Ascending aorta (tissue), 2 donors: ENCODE data around the gene HINFP. TPM values are rescaled to one million over a fixed set of nuclear protein-coding genes. Genes with fewer than 3 reads are reported as not detected.

Source experiments
- DNase-seq, 2 donors: peaks; one replicate each; pipeline ENCODE4 v3.0.0-alpha.2; 2019; ENCODE audit warnings: low spot score in 2 of 2
- H3K27ac ChIP-seq, 2 donors: fragments of 200-600 bp; sonication (generic); one replicate each; pipeline ENCODE4 v1.5.1; 2016 to 2017; ENCODE audit warnings: mild to moderate bottlenecking in 1 of 2
- H3K27me3 ChIP-seq: fragments of 200-600 bp; sonication (generic); one replicate; pipeline ENCODE4 v1.5.1; 2017
- H3K36me3 ChIP-seq, 2 donors: fragments of 200-600 bp; sonication (generic); one replicate each; pipeline ENCODE4 v1.5.1; 2016
- H3K4me1 ChIP-seq, 2 donors: fragments of 200-600 bp; sonication (generic); one replicate each; pipeline ENCODE4 v1.5.1; 2016 to 2017; ENCODE audit warnings: mild to moderate bottlenecking in 1 of 2
- H3K4me3 ChIP-seq, 2 donors: fragments of 200-600 bp; sonication (generic); one replicate each; pipeline ENCODE4 v1.5.1; 2016 to 2017; ENCODE audit warnings: mild to moderate bottlenecking in 1 of 2
- H3K9me3 ChIP-seq, 2 donors: fragments of 200-600 bp; sonication (generic); one replicate each; pipeline ENCODE4 v1.5.1; 2016
- CTCF ChIP-seq, 3 experiments: fragments of 200-600 bp in 2 of 3; fragments of 450-650 bp in 1 of 3; sonication (generic) in 2 of 3; IDR thresholded peaks; one replicate each; pipeline ENCODE4 v1.5.1; 2016 to 2019; ENCODE audit warnings: antibody characterized with exemption in 3 of 3, mild to moderate bottlenecking in 1 of 3, moderate library complexity in 1 of 3
- intact Hi-C: fragments of 100-400 bp; cut with DNase I; formaldehyde crosslinking; loops from one replicate; pipeline ENCODE4 v1.15.1; 2023
- total RNA-seq: library from RNA; depleted of rRNA; stranded (reverse); fragments of >200 nt; gene quantifications from one replicate; pipeline ENCODE4 v1.1.0, GENCODE V29; 2016

HINFP gene
- total RNA-seq, 1 donor from 2014 or later, result 36.5 TPM

- intact Hi-C loops, result no loop called here
- TF ChIP-seq CTCF (IDR thresholded peaks at IDR 0.05), result no peak
- peaks cover 15 to 24% of the 10 kb centered on the region in 2 donors for H3K4me1 ChIP-seq
- no peaks in the 10 kb centered on the region for H3K9me3 ChIP-seq
- H3K36me3 ChIP-seq, result no peaks in the 10 kb centered on the region
- no peak for DNase-seq
- H3K27me3 ChIP-seq, result no peaks in the 10 kb centered on the region
- H3K27ac ChIP-seq, result no peak overlapping the region
- no peak overlapping the region for H3K4me3 ChIP-seq
Observed at GRCh38 chr11:119091178-119091577, 30.2 kb upstream of the HINFP start.

GRCh38 chr11:119091966-119092879, 29.2 kb upstream of the HINFP start:
- Histone ChIP-seq H3K4me1 (peaks cover 15 to 24% of the 10 kb centered on the region in 2 donors), H3K4me3 (peak overlapping the region in 1 of 2 donors; percentile 89), H3K36me3 (peaks cover 7% of the 10 kb centered on the region in 2 donors), H3K9me3 (no peaks in the 10 kb centered on the region), H3K27ac (peak overlapping the region; percentile 21 to 96), H3K27me3 (no peaks in the 10 kb centered on the region)
- TF ChIP-seq CTCF (IDR thresholded peaks at IDR 0.05), result no peak
- DNase-seq, result no peak
- intact Hi-C loops, result no loop called here

- no peak for TF ChIP-seq CTCF (IDR thresholded peaks at IDR 0.05)
- peak overlapping the region; percentile 96 to 97 for H3K27ac ChIP-seq
- H3K4me1 ChIP-seq, result peaks cover 15 to 24% of the 10 kb centered on the region in 2 donors
- no peaks in the 10 kb centered on the region for H3K9me3 ChIP-seq
- DNase-seq, result no peak
- H3K4me3 ChIP-seq, result peak overlapping the region; percentile 89 to 98
- no peaks in the 10 kb centered on the region for H3K27me3 ChIP-seq
- H3K36me3 ChIP-seq, result peaks cover 16 to 17% of the 10 kb centered on the region in 2 donors
- intact Hi-C loops, result no loop called here
Observed at GRCh38 chr11:119092880-119093842, 28.2 kb upstream of the HINFP start.

- Histone ChIP-seq H3K9me3 (no peaks in the 10 kb centered on the region), H3K4me3 (peak overlapping the region; percentile 89 to 98), H3K36me3 (peaks cover 18 to 24% of the 10 kb centered on the region in 2 donors), H3K27me3 (no peaks in the 10 kb centered on the region), H3K4me1 (peaks cover 15 to 24% of the 10 kb centered on the region in 2 donors), H3K27ac (peak overlapping the region; percentile 96 to 97)
- no peak for TF ChIP-seq CTCF (IDR thresholded peaks at IDR 0.05)
- peak in 1 of 2 donors; percentile 72 for DNase-seq
- intact Hi-C loops, result loop anchor here (2.0 kb wide), 1 partner anchor 37 kb away; the partner anchor contains the start of gene HYOU1
Observed at GRCh38 chr11:119093942-119094815, 27.2 kb upstream of the HINFP start.

GRCh38 chr11:119094816-119095065, 26.6 kb upstream of the HINFP start:
- Histone ChIP-seq H3K4me3 (peak overlapping the region; percentile 89 to 98), H3K27ac (peak overlapping the region; percentile 96 to 97), H3K27me3 (no peaks in the 10 kb centered on the region), H3K36me3 (peaks cover 18 to 24% of the 10 kb centered on the region in 2 donors), H3K4me1 (peaks cover 15 to 24% of the 10 kb centered on the region in 2 donors), H3K9me3 (no peaks in the 10 kb centered on the region)
- DNase-seq, result peak; percentile 55 to 93
- TF ChIP-seq CTCF (IDR thresholded peaks at IDR 0.05), result peak; percentile 70 to 82 (median 81)
- intact Hi-C loops, result loop anchor here (1.0 to 2.0 kb wide), 3 partner anchors 10 to 38 kb away; partner anchors contain the start of genes HINFP, HMBS and HYOU1
